SK-N-SH (cell line): Measurements from ENCODE around the gene INO80. TPM values are rescaled to one million over a fixed set of nuclear protein-coding genes. Genes with fewer than 3 reads are reported as not detected.

ENCODE experiments used
- CTCF ChIA-PET: fragments of 300-600, 350-600 bp; formaldehyde crosslinking; extraction: SDS; loops from one replicate; lab custom pipeline; 2021; lab: Yijun Ruan, JAX
- POLR2A ChIA-PET: fragments of 350-600 bp; sonication (Branson Sonifier 250); formaldehyde crosslinking; extraction: SDS; loops from one replicate; lab custom pipeline; 2020; ENCODE audit warnings: antibody characterized with exemption, inconsistent platforms; lab: Yijun Ruan, JAX
- DNase-seq: peaks from one replicate; pipeline ENCODE4 v3.0.0; 2012
- H2AFZ ChIP-seq: fragments of 200-600 bp; sonication (generic); 2 replicates; pipeline ENCODE4 v1.8.1; 2016; ENCODE audit warnings: antibody characterized with exemption, mild to moderate bottlenecking, low read depth
- H3F3A ChIP-seq: fragments of 200-600 bp; sonication (generic); replicated peaks from 2 replicates; pipeline ENCODE3; 2016; ENCODE audit warnings: antibody characterized with exemption, mild to moderate bottlenecking; ENCODE audit not compliant: insufficient read depth
- H3K27ac ChIP-seq, 2 experiments: fragments of 200-500 bp in 1 of 2; fragments of 200-600 bp in 1 of 2; sonication (Bioruptor generic) in 1 of 2; sonication (generic), shearing (Covaris generic) in 1 of 2; 2 replicates each; pipeline versions ENCODE4 v1.5.1 to v1.6.1; 2014 to 2016; ENCODE audit warnings: low read depth in 2 of 2, inconsistent platforms in 1 of 2, low read length in 1 of 2, mild to moderate bottlenecking in 1 of 2, mixed read lengths in 1 of 2
- H3K27me3 ChIP-seq: fragments of 200-600 bp; sonication (generic), shearing (Covaris generic); 2 replicates; pipeline ENCODE4 v1.6.1; 2016; ENCODE audit warnings: mixed run types; ENCODE audit not compliant: insufficient read depth
- H3K36me3 ChIP-seq, 2 experiments: fragments of 200-500 bp in 1 of 2; fragments of 200-600 bp in 1 of 2; sonication (Bioruptor generic) in 1 of 2; sonication (generic) in 1 of 2; replicated peaks in 1 of 2; 2 replicates each; pipeline versions ENCODE3 to v1.5.1; 2014 to 2016; ENCODE audit warnings: low read length in 1 of 2, mild to moderate bottlenecking in 1 of 2; ENCODE audit not compliant: insufficient read depth in 2 of 2, control insufficient read depth in 1 of 2
- H3K4me1 ChIP-seq, 2 experiments: fragments of 200-500 bp in 1 of 2; fragments of 200-600 bp in 1 of 2; sonication (Bioruptor generic) in 1 of 2; sonication (generic), shearing (Covaris generic) in 1 of 2; 2 replicates each; pipeline versions ENCODE4 v1.5.1 to v1.6.1; 2014 to 2016; ENCODE audit warnings: low read depth in 1 of 2, low read length in 1 of 2, mixed run types in 1 of 2; ENCODE audit not compliant: insufficient read depth in 2 of 2, control insufficient read depth in 1 of 2
- H3K4me2 ChIP-seq: fragments of 200-600 bp; sonication (generic), shearing (Covaris generic); 2 replicates; pipeline ENCODE4 v1.6.1; 2017; ENCODE audit warnings: mixed run types
- H3K4me3 ChIP-seq, 2 experiments: fragments of 200-500 bp in 1 of 2; fragments of 200-600 bp in 1 of 2; sonication (Bioruptor generic) in 1 of 2; sonication (generic), shearing (Covaris generic) in 1 of 2; 2 replicates each; pipeline versions ENCODE4 v1.5.1 to v1.8.1; 2014 to 2016; ENCODE audit warnings: low read depth in 2 of 2, inconsistent platforms in 1 of 2, low read length in 1 of 2, mild to moderate bottlenecking in 1 of 2, mixed read lengths in 1 of 2, moderate library complexity in 1 of 2
- H3K79me2 ChIP-seq: fragments of 200-600 bp; sonication (generic); 2 replicates; pipeline ENCODE4 v1.8.1; 2017; ENCODE audit warnings: mild to moderate bottlenecking; ENCODE audit not compliant: insufficient read depth
- H3K9ac ChIP-seq: fragments of 200-600 bp; sonication (generic); 2 replicates; pipeline ENCODE4 v1.6.1; 2017; ENCODE audit warnings: mixed run types
- H3K9me2 ChIP-seq: fragments of 200-600 bp; sonication (generic); 2 replicates; pipeline ENCODE4 v1.6.1; 2017; ENCODE audit warnings: mixed run types
- H3K9me3 ChIP-seq: fragments of 200-600 bp; sonication (generic); 2 replicates; pipeline ENCODE4 v1.6.1; 2017; ENCODE audit warnings: mixed run types, mild to moderate bottlenecking, moderate library complexity
- H4K20me1 ChIP-seq: fragments of 200-600 bp; sonication (generic); 2 replicates; pipeline ENCODE4 v1.6.1; 2017; ENCODE audit warnings: mild to moderate bottlenecking, mixed run types; ENCODE audit not compliant: insufficient read depth
- ELF1 ChIP-seq: IDR thresholded peaks from 2 replicates; pipeline ENCODE4 v1.4.0; 2012
- EZH2phosphoT487 ChIP-seq: fragments of 200-600 bp; sonication (generic); IDR thresholded peaks from 2 replicates; pipeline ENCODE4 v1.6.1; 2017; ENCODE audit warnings: low read depth, mixed run types, mild to moderate bottlenecking, antibody characterized with exemption, moderate library complexity, borderline replicate concordance
- FOXJ3 ChIP-seq: sonication (generic); formaldehyde crosslinking; IDR thresholded peaks from 2 replicates; pipeline ENCODE4 v1.5.1; 2020; ENCODE audit warnings: mild to moderate bottlenecking, missing genetic modification reagents
- RCOR1 ChIP-seq: fragments of 150-350 bp; IDR thresholded peaks from 2 replicates; pipeline ENCODE4 v1.6.1; 2017; ENCODE audit warnings: antibody characterized with exemption, low read length
- SIN3A ChIP-seq: IDR thresholded peaks from 2 replicates; pipeline ENCODE4 v1.6.1; 2012; ENCODE audit warnings: low read depth, mild to moderate bottlenecking, low read length, moderate library complexity, borderline replicate concordance
- SMC3 ChIP-seq: IDR thresholded peaks from 2 replicates; pipeline ENCODE4 v1.6.1; 2012; ENCODE audit warnings: low read depth, low read length, improper control_type of control experiment
- TAF1 ChIP-seq: IDR thresholded peaks from 2 replicates; pipeline ENCODE4 v1.6.1; 2012; ENCODE audit warnings: low read depth, mild to moderate bottlenecking, low read length, moderate library complexity, borderline replicate concordance
- TCF12 ChIP-seq: IDR thresholded peaks from 2 replicates; pipeline ENCODE4 v1.4.0; 2012
- TEAD4 ChIP-seq: IDR thresholded peaks from 2 replicates; pipeline ENCODE4 v1.4.0; 2012; ENCODE audit warnings: mild to moderate bottlenecking, borderline replicate concordance; ENCODE audit not compliant: insufficient read depth
- WGBS: methylation state at CpG from one replicate; pipeline ENCODE4 v1.1.6; 2017; ENCODE audit warnings: low lambda C conversion rate; 5-methylcytosine and 5-hydroxymethylcytosine counted together
- polyA plus RNA-seq, 3 experiments: library from polyadenylated mRNA; depleted of rRNA; stranded (reverse); fragments of >200 nt; gene quantifications; 2 replicates each; pipeline ENCODE4 v1.2.3, GENCODE V29; 2012
- TF ChIP-seq, protein P1 (sequence below): IDR thresholded peaks from 2 replicates; pipeline ENCODE4; 2012
- TF ChIP-seq, protein P2 (sequence below): IDR thresholded peaks from 2 replicates; pipeline ENCODE4 v1.6.1; 2012; ENCODE audit warnings: mild to moderate bottlenecking, low read depth, low read length, moderate library complexity
- TF ChIP-seq, protein P3 (sequence below): IDR thresholded peaks from 2 replicates; pipeline ENCODE4 v1.4.0; 2012; ENCODE audit warnings: low read depth, borderline replicate concordance

Gene INO80
- polyA plus RNA-seq, 1 of the 3 experiments (the other 2 are of a cell fraction), result 4.6 TPM

DNA sequence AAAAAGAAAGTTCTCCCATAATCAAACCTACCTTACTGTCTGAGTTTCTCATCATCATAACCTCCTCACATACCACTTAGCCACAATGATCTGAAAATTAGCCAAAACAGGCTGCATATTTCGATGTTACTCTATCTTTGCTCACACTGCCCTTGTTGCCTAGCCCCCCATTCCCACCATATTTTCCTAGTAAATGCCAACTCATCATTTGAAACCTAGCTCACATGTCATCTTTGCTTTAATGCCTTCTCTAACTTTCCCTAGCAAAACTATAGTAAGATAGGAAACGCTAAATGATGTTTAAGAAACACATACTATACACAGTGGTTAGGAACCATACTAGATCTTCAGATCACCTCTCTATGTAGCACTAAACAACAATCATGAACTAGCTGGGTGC lies 64.9 kb downstream of the INO80 start:
- ChIA-PET POLR2A (no interaction called here), CTCF (interaction anchor here (0.6 to 1.7 kb wide), 3 partner anchors 109 to 147 kb away, joined by 3 to 6 read pairs (median 3); no protein-coding TSS in a partner anchor)
- no peaks in the 10 kb centered on the region for H4K20me1 ChIP-seq
- H3K9me3 ChIP-seq, result no peaks in the 10 kb centered on the region
- no peak overlapping the region for H3K4me2 ChIP-seq
- H3K27ac ChIP-seq, result no peak overlapping the region
- 98% methylated on average over 2 of the region's 2 CpGs for WGBS
- no peak overlapping the region for H3K9ac ChIP-seq
- H3K9me2 ChIP-seq, result no peaks in the 10 kb centered on the region
- H3K36me3 ChIP-seq, result peaks cover 60 to 90% of the 10 kb centered on the region in 2 experiments
- no peak for TF ChIP-seq ELF1
- TF ChIP-seq RCOR1, result no peak
- TF ChIP-seq, protein P1, sequence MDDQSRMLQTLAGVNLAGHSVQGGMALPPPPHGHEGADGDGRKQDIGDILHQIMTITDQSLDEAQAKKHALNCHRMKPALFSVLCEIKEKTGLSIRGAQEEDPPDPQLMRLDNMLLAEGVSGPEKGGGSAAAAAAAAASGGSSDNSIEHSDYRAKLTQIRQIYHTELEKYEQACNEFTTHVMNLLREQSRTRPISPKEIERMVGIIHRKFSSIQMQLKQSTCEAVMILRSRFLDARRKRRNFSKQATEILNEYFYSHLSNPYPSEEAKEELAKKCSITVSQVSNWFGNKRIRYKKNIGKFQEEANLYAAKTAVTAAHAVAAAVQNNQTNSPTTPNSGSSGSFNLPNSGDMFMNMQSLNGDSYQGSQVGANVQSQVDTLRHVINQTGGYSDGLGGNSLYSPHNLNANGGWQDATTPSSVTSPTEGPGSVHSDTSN, result no peak
- no peaks in the 10 kb centered on the region for H3K4me1 ChIP-seq
- no peak overlapping the region for H2AFZ ChIP-seq
- no peak overlapping the region for H3K4me3 ChIP-seq
- no peaks in the 10 kb centered on the region; the same call in 1 of the 2 replicates for H3K79me2 ChIP-seq
- H3F3A ChIP-seq, result peaks cover 5% of the 10 kb centered on the region
- no peaks in the 10 kb centered on the region for H3K27me3 ChIP-seq
- no peak for DNase-seq

- no peak overlapping the region for H3K4me2 ChIP-seq
- ChIA-PET POLR2A (interaction anchor here (0.6 kb wide), 1 partner anchor 335 kb away, joined by 3 read pairs; no protein-coding TSS in a partner anchor), CTCF (interaction anchor here (1.2 kb wide), 1 partner anchor 143 kb away, joined by 3 read pairs; no protein-coding TSS in a partner anchor)
- H3K79me2 ChIP-seq, result no peaks in the 10 kb centered on the region
- no peaks in the 10 kb centered on the region for H4K20me1 ChIP-seq
- no peaks in the 10 kb centered on the region for H3K27me3 ChIP-seq
- H2AFZ ChIP-seq, result no peak overlapping the region
- H3F3A ChIP-seq, result peaks cover 5% of the 10 kb centered on the region
- no peak overlapping the region for H3K4me3 ChIP-seq
- H3K9me2 ChIP-seq, result no peaks in the 10 kb centered on the region
- TF ChIP-seq, protein P2, sequence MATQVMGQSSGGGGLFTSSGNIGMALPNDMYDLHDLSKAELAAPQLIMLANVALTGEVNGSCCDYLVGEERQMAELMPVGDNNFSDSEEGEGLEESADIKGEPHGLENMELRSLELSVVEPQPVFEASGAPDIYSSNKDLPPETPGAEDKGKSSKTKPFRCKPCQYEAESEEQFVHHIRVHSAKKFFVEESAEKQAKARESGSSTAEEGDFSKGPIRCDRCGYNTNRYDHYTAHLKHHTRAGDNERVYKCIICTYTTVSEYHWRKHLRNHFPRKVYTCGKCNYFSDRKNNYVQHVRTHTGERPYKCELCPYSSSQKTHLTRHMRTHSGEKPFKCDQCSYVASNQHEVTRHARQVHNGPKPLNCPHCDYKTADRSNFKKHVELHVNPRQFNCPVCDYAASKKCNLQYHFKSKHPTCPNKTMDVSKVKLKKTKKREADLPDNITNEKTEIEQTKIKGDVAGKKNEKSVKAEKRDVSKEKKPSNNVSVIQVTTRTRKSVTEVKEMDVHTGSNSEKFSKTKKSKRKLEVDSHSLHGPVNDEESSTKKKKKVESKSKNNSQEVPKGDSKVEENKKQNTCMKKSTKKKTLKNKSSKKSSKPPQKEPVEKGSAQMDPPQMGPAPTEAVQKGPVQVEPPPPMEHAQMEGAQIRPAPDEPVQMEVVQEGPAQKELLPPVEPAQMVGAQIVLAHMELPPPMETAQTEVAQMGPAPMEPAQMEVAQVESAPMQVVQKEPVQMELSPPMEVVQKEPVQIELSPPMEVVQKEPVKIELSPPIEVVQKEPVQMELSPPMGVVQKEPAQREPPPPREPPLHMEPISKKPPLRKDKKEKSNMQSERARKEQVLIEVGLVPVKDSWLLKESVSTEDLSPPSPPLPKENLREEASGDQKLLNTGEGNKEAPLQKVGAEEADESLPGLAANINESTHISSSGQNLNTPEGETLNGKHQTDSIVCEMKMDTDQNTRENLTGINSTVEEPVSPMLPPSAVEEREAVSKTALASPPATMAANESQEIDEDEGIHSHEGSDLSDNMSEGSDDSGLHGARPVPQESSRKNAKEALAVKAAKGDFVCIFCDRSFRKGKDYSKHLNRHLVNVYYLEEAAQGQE, result no peak
- TF ChIP-seq SMC3 (no peak), TAF1 (no peak)
- no peaks in the 10 kb centered on the region; a peak in 1 of 4 replicates for H3K4me1 ChIP-seq
- no peaks in the 10 kb centered on the region for H3K9me3 ChIP-seq
- H3K9ac ChIP-seq, result no peak overlapping the region
- no peak for DNase-seq
- peaks cover 50 to 78% of the 10 kb centered on the region in 2 experiments for H3K36me3 ChIP-seq
- 23% methylated on average over 1 of the region's 1 CpG for WGBS
- no peak overlapping the region for H3K27ac ChIP-seq
Measured at GRCh38 chr15:41048852-41049251, 67.2 kb downstream of the INO80 start.

DNA sequence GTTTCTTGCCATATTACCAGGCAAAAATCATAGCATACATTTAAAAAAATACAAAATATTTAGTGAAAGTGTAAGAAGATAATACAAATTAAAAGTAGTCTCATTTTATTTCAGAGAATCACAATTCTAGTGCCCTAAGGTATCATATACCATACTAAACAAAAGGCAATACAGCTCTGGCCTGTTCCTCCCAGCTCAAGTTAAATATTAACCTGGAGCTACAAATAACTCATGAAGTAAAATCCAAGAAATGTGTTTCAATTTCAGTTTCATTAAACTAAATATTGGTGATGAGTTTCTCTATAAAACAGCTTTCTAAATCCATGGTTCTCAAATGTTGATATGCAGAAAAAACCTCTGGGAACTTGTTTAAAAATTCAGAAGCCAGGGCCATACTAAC lies 67.7 kb downstream of the INO80 start:
- CTCF ChIA-PET, result interaction anchor here (1.2 kb wide), 1 partner anchor 142 kb away, joined by 3 read pairs; no protein-coding TSS in a partner anchor
- no peak for TF ChIP-seq SIN3A
- no peak for TF ChIP-seq TEAD4
- no peak for TF ChIP-seq EZH2phosphoT487
- TF ChIP-seq, protein P3, sequence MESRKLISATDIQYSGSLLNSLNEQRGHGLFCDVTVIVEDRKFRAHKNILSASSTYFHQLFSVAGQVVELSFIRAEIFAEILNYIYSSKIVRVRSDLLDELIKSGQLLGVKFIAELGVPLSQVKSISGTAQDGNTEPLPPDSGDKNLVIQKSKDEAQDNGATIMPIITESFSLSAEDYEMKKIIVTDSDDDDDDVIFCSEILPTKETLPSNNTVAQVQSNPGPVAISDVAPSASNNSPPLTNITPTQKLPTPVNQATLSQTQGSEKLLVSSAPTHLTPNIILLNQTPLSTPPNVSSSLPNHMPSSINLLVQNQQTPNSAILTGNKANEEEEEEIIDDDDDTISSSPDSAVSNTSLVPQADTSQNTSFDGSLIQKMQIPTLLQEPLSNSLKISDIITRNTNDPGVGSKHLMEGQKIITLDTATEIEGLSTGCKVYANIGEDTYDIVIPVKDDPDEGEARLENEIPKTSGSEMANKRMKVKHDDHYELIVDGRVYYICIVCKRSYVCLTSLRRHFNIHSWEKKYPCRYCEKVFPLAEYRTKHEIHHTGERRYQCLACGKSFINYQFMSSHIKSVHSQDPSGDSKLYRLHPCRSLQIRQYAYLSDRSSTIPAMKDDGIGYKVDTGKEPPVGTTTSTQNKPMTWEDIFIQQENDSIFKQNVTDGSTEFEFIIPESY, result no peak
- TF ChIP-seq FOXJ3, result no peak
- no peak for TF ChIP-seq TCF12
- no peak for TF ChIP-seq RCOR1
- no peaks in the 10 kb centered on the region for H4K20me1 ChIP-seq
- no peak overlapping the region for H2AFZ ChIP-seq
- no peak overlapping the region for H3K4me3 ChIP-seq
- no peaks in the 10 kb centered on the region; a peak in 1 of 4 replicates for H3K4me1 ChIP-seq
- no peak overlapping the region for H3K27ac ChIP-seq
- no peak overlapping the region for H3K4me2 ChIP-seq
- H3K36me3 ChIP-seq, result peaks cover 48 to 77% of the 10 kb centered on the region in 2 experiments
- H3K79me2 ChIP-seq, result no peaks in the 10 kb centered on the region
- POLR2A ChIA-PET, result interaction anchor here (0.6 kb wide), 1 partner anchor 334 kb away, joined by 3 read pairs; no protein-coding TSS in a partner anchor
- DNase-seq, result no peak
- H3K9ac ChIP-seq, result no peak overlapping the region
- no peaks in the 10 kb centered on the region for H3K27me3 ChIP-seq
- no peaks in the 10 kb centered on the region for H3K9me2 ChIP-seq
- H3F3A ChIP-seq, result peaks cover 5% of the 10 kb centered on the region
- no peaks in the 10 kb centered on the region for H3K9me3 ChIP-seq
